Upper lobe of right lung (tissue), 1 donor: Measurements from ENCODE around the gene CSH1. TPM values are rescaled to one million over a fixed set of nuclear protein-coding genes. Genes with fewer than 3 reads are reported as not detected.
A peak's percentile ranks its signal among the peaks of the same experiment; 100 is the strongest.
"Not testable (repeated sequence)": the region's sequence is repeated elsewhere in the genome, so short reads cannot be mapped to it uniquely, and the experiment has no call there.

Source experiments
- ATAC-seq: fragments of 200-7000 bp; cut with Tn5 transposase; one replicate; pipeline ENCODE4 v1.9.1; 2020; ENCODE audit warnings: mild to moderate bottlenecking, moderate library complexity
- DNase-seq: peaks from one replicate; pipeline ENCODE4 v3.0.0-alpha.2; 2020
- H3K27ac ChIP-seq: fragments of 200-600 bp; one replicate; pipeline ENCODE4 v1.8.0; 2022
- H3K27me3 ChIP-seq: fragments of 200-600 bp; one replicate; pipeline ENCODE4 v1.8.0; 2022; ENCODE audit warnings: mild to moderate bottlenecking
- H3K36me3 ChIP-seq: fragments of 200-600 bp; one replicate; pipeline ENCODE4 v1.8.0; 2022
- H3K4me1 ChIP-seq: fragments of 200-600 bp; one replicate; pipeline ENCODE4 v1.8.0; 2022
- H3K4me3 ChIP-seq: fragments of 200-600 bp; one replicate; pipeline ENCODE4 v1.8.0; 2022; ENCODE audit warnings: mild to moderate bottlenecking
- H3K9me3 ChIP-seq: fragments of 200-600 bp; one replicate; pipeline ENCODE4 v1.8.0; 2022
- intact Hi-C: fragments of 100-400 bp; cut with DNase I; formaldehyde crosslinking; loops from one replicate; pipeline ENCODE4 v1.11.0; 2022
- total RNA-seq: library from RNA; stranded (reverse); fragmentation: NEBNext Ultra II Directional; extraction: Animal tissue kit (Norgen Biotek cat#: 25700); gene quantifications from one replicate; pipeline ENCODE4 v1.2.1, GENCODE V29; 2021
- TF ChIP-seq, protein P1 (sequence below): fragments of 200-600 bp; IDR thresholded peaks from one replicate; pipeline ENCODE4 v1.8.0; 2022; ENCODE audit warnings: antibody characterized with exemption
- donor health status: DM: no; HTN: yes; CAD: no; lungs with severe emphysema.

CSH1 gene
- total RNA-seq, 1 donor from 2014 or later: not detected

DNA sequence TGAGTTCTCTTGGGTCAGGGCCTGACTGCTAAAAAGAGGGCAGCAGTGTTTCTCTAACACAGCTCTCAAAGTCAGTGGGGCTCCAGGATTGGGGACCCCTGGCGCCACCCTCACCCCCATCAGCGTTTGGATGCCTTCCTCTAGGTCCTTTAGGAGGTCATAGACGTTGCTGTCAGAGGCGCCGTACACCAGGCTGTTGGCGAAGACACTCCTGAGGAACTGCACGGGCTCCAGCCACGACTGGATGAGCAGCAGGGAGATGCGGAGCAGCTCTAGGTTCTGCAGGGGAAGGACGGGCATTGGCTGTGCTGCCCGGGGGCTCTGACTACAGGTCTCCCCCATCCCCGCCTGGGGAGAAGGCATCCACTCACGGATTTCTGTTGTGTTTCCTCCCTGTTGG is 21.3 kb upstream of the CSH1 start:
- Histone ChIP-seq H3K36me3 (no peaks in the 10 kb centered on the region), H3K27me3 (peaks cover 8% of the 10 kb centered on the region), H3K4me1 (peaks cover 4% of the 10 kb centered on the region), H3K9me3 (no peaks in the 10 kb centered on the region), H3K4me3 (no peak overlapping the region), H3K27ac (no peak overlapping the region)
- DNase-seq (no peak), ATAC-seq (no peak)
- TF ChIP-seq, protein P1, sequence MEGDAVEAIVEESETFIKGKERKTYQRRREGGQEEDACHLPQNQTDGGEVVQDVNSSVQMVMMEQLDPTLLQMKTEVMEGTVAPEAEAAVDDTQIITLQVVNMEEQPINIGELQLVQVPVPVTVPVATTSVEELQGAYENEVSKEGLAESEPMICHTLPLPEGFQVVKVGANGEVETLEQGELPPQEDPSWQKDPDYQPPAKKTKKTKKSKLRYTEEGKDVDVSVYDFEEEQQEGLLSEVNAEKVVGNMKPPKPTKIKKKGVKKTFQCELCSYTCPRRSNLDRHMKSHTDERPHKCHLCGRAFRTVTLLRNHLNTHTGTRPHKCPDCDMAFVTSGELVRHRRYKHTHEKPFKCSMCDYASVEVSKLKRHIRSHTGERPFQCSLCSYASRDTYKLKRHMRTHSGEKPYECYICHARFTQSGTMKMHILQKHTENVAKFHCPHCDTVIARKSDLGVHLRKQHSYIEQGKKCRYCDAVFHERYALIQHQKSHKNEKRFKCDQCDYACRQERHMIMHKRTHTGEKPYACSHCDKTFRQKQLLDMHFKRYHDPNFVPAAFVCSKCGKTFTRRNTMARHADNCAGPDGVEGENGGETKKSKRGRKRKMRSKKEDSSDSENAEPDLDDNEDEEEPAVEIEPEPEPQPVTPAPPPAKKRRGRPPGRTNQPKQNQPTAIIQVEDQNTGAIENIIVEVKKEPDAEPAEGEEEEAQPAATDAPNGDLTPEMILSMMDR: no peak
- intact Hi-C loops: loop anchor here (10.0 kb wide), 2 partner anchors 107 to 217 kb away; partner anchors contain the start of genes ERN1 and ICAM2

DNA sequence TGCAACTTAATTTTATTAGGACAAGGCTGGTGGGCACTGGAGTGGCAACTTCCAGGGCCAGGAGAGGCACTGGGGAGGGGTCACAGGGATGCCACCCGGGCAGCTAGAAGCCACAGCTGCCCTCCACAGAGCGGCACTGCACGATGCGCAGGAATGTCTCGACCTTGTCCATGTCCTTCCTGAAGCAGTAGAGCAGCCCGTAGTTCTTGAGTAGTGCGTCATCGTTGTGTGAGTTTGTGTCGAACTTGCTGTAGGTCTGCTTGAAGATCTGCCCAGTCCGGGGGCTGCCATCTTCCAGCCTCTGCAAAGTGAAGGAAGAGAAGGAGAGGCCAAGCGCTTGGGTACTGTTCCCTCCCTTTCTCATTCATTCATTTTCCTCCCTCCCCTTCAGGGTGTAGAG is 20.8 kb upstream of the CSH1 start:
- ATAC-seq, H3K4me3 ChIP-seq, H3K9me3 ChIP-seq, DNase-seq, H3K27ac ChIP-seq, H3K36me3 ChIP-seq, H3K4me1 ChIP-seq, H3K27me3 ChIP-seq: not testable (repeated sequence)
- intact Hi-C loops: loop anchor here (10.0 kb wide), 2 partner anchors 108 to 218 kb away; partner anchors contain the start of genes ERN1 and ICAM2

DNA sequence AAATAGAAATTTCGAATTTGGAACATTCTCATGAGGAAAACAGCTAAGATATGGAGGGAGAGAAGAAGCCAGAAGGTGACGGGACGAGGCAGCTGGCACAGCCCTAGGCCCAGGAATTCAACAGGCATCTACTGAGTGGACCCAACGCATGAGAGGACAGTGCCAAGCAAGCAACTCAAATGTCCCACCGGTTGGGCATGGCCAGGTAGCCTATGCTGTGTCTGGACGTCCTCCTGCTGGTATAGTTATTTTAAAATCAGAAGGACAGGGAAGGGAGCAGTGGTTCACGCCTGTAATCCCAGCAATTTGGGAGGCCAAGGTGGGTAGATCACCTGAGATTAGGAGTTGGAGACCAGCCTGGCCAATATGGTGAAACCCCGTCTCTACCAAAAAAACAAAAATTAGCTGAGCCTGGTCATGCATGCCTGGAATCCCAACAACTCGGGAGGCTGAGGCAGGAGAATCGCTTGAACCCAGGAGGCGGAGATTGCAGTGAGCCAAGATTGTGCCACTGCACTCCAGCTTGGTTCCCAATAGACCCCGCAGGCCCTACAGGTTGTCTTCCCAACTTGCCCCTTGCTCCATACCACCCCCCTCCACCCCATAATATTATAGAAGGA is 20.3 kb upstream of the CSH1 start:
- intact Hi-C loops: loop anchor here (10.0 kb wide), 2 partner anchors 108 to 218 kb away; partner anchors contain the start of genes ERN1 and ICAM2
- DNase-seq: no peak
- no peak overlapping the region for H3K27ac ChIP-seq

DNA sequence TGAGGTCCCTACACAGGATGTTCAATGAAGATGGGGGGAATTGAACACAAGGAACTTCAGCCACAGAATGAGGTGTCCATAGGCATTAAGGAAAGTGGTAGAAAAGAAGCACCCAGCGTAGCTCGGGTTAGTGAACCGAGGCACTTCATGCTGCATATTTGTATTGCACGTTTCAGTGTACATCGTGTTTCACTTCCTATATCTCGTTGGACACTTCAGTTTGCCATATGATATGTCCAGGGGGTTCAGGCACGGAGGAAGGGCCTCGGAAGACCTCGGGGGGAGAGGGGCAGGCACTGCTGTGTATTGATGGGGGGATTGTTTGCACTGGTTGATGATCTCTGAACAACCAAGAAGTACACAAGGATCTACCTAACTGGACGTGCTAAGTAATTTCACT is 19.4 kb upstream of the CSH1 start:
- H3K27ac ChIP-seq: not testable (repeated sequence)

More for the DNA sequence above, 20.3 kb upstream of the CSH1 start:
- Histone ChIP-seq H3K9me3 (no peaks in the 10 kb centered on the region), H3K36me3 (no peaks in the 10 kb centered on the region), H3K27me3 (peaks cover 8% of the 10 kb centered on the region), H3K4me1 (peaks cover 4% of the 10 kb centered on the region), H3K4me3 (no peak overlapping the region)
- TF ChIP-seq, protein P1: no peak
- no peak for ATAC-seq

DNA sequence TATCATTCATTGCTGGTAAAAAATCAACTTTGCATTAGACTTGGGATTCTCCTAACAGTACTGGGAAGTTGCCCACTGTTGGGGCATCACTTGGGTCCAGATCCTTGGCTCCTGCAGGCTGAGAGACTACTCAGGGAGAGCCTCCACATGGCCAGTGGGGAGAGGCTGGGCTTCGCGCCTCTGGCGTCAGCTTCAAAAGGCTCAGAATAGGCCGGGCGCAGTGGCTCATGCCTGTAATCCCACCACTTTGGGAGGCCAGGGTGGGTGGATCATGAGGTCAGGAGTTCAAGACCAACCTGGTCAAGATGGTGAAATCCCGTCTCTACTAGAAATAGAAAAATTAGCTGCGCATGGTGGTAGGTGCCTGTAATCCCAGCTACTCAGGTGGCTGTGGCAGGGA is 18.1 kb upstream of the CSH1 start:
- H3K9me3 ChIP-seq: no peaks in the 10 kb centered on the region
- no peak for ATAC-seq
- no peak for DNase-seq
- intact Hi-C loops: loop anchor here (10.0 kb wide), 2 partner anchors 110 to 220 kb away; partner anchors contain the start of genes ERN1 and ICAM2
- TF ChIP-seq, protein P1: no peak
- no peaks in the 10 kb centered on the region for H3K36me3 ChIP-seq
- H3K27ac ChIP-seq: no peak overlapping the region
- H3K4me3 ChIP-seq: no peak overlapping the region
- H3K4me1 ChIP-seq: peaks cover 1% of the 10 kb centered on the region
- H3K27me3 ChIP-seq: peaks cover 8% of the 10 kb centered on the region

More for the DNA sequence above, 19.4 kb upstream of the CSH1 start:
- H3K4me1 ChIP-seq, H3K27me3 ChIP-seq, ATAC-seq, H3K9me3 ChIP-seq, H3K4me3 ChIP-seq, H3K36me3 ChIP-seq, DNase-seq: not testable (repeated sequence)
- intact Hi-C loops: loop anchor here (10.0 kb wide), 2 partner anchors 109 to 219 kb away; partner anchors contain the start of genes ERN1 and ICAM2

DNA sequence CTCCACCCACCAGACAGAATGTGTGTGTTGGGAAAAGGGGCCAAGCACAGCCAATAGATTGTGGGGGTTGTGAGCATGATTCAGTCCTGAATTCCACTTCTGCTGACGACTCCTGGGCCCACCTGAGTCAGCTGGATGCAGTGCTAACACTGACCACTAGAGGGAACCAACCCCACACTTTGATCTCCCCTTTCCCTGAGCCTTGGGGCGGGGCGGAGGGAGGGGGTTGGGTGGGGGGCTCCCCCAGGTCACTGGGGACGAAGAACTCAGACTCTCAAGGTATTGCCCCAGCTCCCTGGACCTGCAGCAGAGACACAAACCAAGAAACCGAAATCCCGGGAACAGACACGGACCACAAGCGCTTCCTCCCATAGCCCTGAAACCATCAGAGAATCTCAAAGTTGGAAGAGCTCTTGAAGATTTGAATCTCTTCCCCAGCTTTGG is 15.3 kb upstream of the CSH1 start:
- Histone ChIP-seq H3K4me3 (no peak overlapping the region), H3K9me3 (no peaks in the 10 kb centered on the region), H3K36me3 (no peaks in the 10 kb centered on the region), H3K4me1 (no peaks in the 10 kb centered on the region), H3K27me3 (no peaks in the 10 kb centered on the region), H3K27ac (no peak overlapping the region)
- DNase-seq: peak; percentile 51
- peak; percentile 75 for ATAC-seq
- intact Hi-C loops: loop anchor here (10.0 kb wide), 2 partner anchors 113 to 223 kb away; partner anchors contain the start of genes ERN1 and ICAM2
- TF ChIP-seq, protein P1: peak; percentile 80
